GM23248 (cell line): ENCODE measurements around the gene MAPT. TPM values are rescaled to one million over a fixed set of nuclear protein-coding genes. Genes with fewer than 3 reads are reported as not detected.
"Not testable (repeated sequence)": the region's sequence is repeated elsewhere in the genome, so short reads cannot be mapped to it uniquely, and the experiment has no call there.

Source experiments
- DNase-seq: peaks from one replicate; pipeline ENCODE4 v3.0.0-alpha.2; 2015
- H2AFZ ChIP-seq: fragments of 200-600 bp; sonication (generic); 2 replicates; pipeline ENCODE4 v1.6.1; 2016; ENCODE audit warnings: antibody characterized with exemption
- H3F3A ChIP-seq: fragments of 200-600 bp; sonication (generic); 2 replicates; pipeline ENCODE4 v1.6.1; 2016; ENCODE audit warnings: mild to moderate bottlenecking, antibody characterized with exemption, mixed run types; ENCODE audit not compliant: insufficient read depth
- H3K27ac ChIP-seq: fragments of 200-600 bp; sonication (generic); 2 replicates; pipeline ENCODE4 v1.5.1; 2016; ENCODE audit warnings: mild to moderate bottlenecking
- H3K27me3 ChIP-seq: fragments of 200-600 bp; sonication (generic); replicated peaks from 2 replicates; pipeline ENCODE4 v1.6.1; 2016; ENCODE audit warnings: mild to moderate bottlenecking; ENCODE audit not compliant: insufficient read depth
- H3K36me3 ChIP-seq: fragments of 200-600 bp; sonication (generic); 2 replicates; pipeline ENCODE4 v1.6.1; 2016; ENCODE audit warnings: low read depth, mild to moderate bottlenecking
- H3K4me1 ChIP-seq: fragments of 200-600 bp; sonication (generic); 2 replicates; pipeline ENCODE4 v1.6.1; 2016; ENCODE audit warnings: mild to moderate bottlenecking; ENCODE audit not compliant: insufficient read depth
- H3K4me2 ChIP-seq: fragments of 200-600 bp; sonication (generic); one replicate; pipeline ENCODE4 v1.6.1; 2016; ENCODE audit warnings: mild to moderate bottlenecking; ENCODE audit not compliant: unreplicated experiment
- H3K4me3 ChIP-seq: fragments of 200-600 bp; sonication (generic); 2 replicates; pipeline ENCODE4 v1.5.1; 2016; ENCODE audit warnings: mild to moderate bottlenecking
- H3K79me2 ChIP-seq: fragments of 200-600 bp; sonication (generic); 2 replicates; pipeline ENCODE4 v1.6.1; 2016; ENCODE audit warnings: mild to moderate bottlenecking; ENCODE audit not compliant: insufficient read depth
- H3K9ac ChIP-seq: fragments of 200-600 bp; sonication (generic); 2 replicates; pipeline ENCODE4 v1.6.1; 2016; ENCODE audit warnings: mild to moderate bottlenecking
- H3K9me2 ChIP-seq: fragments of 200-600 bp; sonication (generic); 2 replicates; pipeline ENCODE4 v1.6.1; 2016; ENCODE audit warnings: mixed run types, mild to moderate bottlenecking, moderate library complexity; ENCODE audit not compliant: insufficient read depth
- H3K9me3 ChIP-seq: fragments of 200-600 bp; sonication (generic); one replicate; pipeline ENCODE4 v1.6.1; 2017; ENCODE audit warnings: low read depth
- H4K20me1 ChIP-seq: fragments of 200-600 bp; sonication (generic); 2 replicates; pipeline ENCODE4 v1.6.0; 2016; ENCODE audit not compliant: insufficient read depth
- EZH2 ChIP-seq: fragments of 200-600 bp; sonication (generic); IDR thresholded peaks from 2 replicates; pipeline ENCODE4 v1.6.1; 2018; ENCODE audit warnings: antibody characterized with exemption, mild to moderate bottlenecking; ENCODE audit not compliant: insufficient read depth, poor library complexity, severe bottlenecking
- EZH2phosphoT487 ChIP-seq: fragments of 200-600 bp; sonication (generic); IDR thresholded peaks from 2 replicates; pipeline ENCODE4 v1.6.1; 2018; ENCODE audit warnings: antibody characterized with exemption, moderate library complexity, mild to moderate bottlenecking, low read depth; ENCODE audit not compliant: insufficient read depth
- WGBS, 2 experiments: methylation state at CpG; one replicate each; pipeline ENCODE4 v1.1.6; 2015 to 2017; ENCODE audit warnings: low lambda C conversion rate in 2 of 2, low coverage in 1 of 2; ENCODE audit errors: missing lambda C conversion rate in 2 of 2; 5-methylcytosine and 5-hydroxymethylcytosine counted together
- in situ Hi-C: fragments of 300-500 bp; cut with MboI; formaldehyde crosslinking; loops from 2 replicates; pipeline ENCODE4 v1.15.0; 2020
- polyA plus RNA-seq: library from polyadenylated mRNA; unstranded; fragments of >200 nt; fragmentation: Nextera tagmentation; extraction: Ambion mirVana; gene quantifications from 2 replicates; pipeline ENCODE4 v1.2.1, GENCODE V29; 2016
- total RNA-seq: library from RNA; depleted of rRNA; stranded (reverse); fragments of >200 nt; shearing (Covaris generic); gene quantifications from 2 replicates; pipeline ENCODE4 v1.2.3, GENCODE V29; 2014

MAPT gene
- total and polyA plus RNA-seq, 2 experiments from 2014 or later = 0.06 TPM; not detected in 1

DNA sequence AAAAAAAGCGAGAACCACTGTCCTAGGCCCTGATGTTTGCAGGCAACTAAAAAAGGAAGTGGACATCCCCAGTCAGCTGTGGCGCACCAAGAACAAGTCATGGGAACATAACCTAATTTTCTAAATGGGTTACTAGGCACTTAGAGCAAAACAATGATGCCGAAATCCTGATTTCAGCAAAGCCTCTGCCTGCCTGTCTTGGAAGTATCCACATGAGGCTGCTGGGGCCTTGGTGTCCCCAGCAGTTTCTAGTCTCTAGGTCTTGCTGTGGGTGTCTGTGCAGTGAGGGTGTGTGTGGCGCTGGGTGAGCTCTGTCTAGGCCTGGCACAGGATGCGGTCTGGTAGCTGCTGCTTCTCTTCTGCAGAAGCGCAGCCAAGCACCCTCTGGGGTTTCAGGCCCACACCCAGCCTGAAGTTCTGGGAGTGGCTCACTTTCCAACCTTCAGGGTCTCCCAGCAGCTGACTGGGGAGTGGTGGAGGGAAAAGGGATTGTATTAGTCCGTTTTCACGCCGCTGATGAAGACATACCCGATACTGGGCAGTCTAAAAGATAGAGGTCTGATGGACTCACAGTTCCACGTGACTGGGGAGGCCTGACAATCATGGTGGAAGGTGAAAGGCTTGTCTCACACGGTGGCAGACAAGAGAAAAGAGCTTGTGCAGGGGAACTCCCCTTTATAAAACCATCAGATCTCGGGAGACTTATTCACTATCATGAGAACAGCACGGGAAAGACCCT lies 125.8 kb downstream of the MAPT start:
- Histone ChIP-seq H3K4me2 (no peak overlapping the region), H3K27me3 (no peaks in the 10 kb centered on the region), H3F3A (no peaks in the 10 kb centered on the region), H3K79me2 (no peaks in the 10 kb centered on the region), H3K4me1 (no peaks in the 10 kb centered on the region), H3K4me3 (no peak overlapping the region), H3K9ac (no peak overlapping the region), H3K27ac (no peak overlapping the region), H3K9me3 (no peaks in the 10 kb centered on the region), H3K36me3 (no peaks in the 10 kb centered on the region), H2AFZ (no peak overlapping the region), H3K9me2 (no peaks in the 10 kb centered on the region), H4K20me1 (no peaks in the 10 kb centered on the region)
- 77 to 83% methylated on average over 13 to 14 of the region's 14 CpGs for WGBS, 2 experiments
- DNase-seq = no peak
- TF ChIP-seq EZH2phosphoT487 (no peak), EZH2 (no peak)
- in situ Hi-C loops = no loop called here

DNA sequence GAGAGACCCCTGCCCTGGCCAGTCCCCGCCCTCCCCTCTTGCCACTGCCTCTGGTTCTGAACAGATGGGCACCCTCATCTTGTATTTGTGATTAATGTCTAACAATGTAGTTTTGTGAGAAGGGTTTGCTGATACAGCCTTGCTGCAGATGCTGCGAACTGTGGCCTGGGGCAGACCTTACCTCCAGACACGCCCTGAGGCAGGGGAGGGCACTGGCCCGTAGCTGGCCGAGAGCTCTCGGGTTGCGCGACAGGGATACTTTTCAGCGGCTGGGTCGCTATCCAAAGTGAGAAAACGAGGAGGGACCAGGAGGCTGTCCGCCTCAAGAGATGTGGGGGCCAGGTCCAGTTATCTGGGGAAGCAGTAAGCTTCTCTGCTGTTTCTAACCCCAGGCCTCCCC lies 126.6 kb downstream of the MAPT start:
- Histone ChIP-seq H3K4me1 (no peaks in the 10 kb centered on the region), H3F3A (no peaks in the 10 kb centered on the region), H3K27ac (no peak overlapping the region), H3K4me2 (no peak overlapping the region), H3K79me2 (no peaks in the 10 kb centered on the region), H3K27me3 (no peaks in the 10 kb centered on the region), H3K9me2 (no peaks in the 10 kb centered on the region), H3K9me3 (no peaks in the 10 kb centered on the region), H4K20me1 (no peaks in the 10 kb centered on the region), H3K4me3 (no peak overlapping the region), H2AFZ (no peak overlapping the region), H3K36me3 (no peaks in the 10 kb centered on the region), H3K9ac (no peak overlapping the region)
- no peak for DNase-seq
- WGBS, 2 experiments = 92 to 95% methylated on average over 12 of the region's 12 CpGs
- no peak for TF ChIP-seq EZH2
- no peak for TF ChIP-seq EZH2phosphoT487
- in situ Hi-C loops = no loop called here

DNA sequence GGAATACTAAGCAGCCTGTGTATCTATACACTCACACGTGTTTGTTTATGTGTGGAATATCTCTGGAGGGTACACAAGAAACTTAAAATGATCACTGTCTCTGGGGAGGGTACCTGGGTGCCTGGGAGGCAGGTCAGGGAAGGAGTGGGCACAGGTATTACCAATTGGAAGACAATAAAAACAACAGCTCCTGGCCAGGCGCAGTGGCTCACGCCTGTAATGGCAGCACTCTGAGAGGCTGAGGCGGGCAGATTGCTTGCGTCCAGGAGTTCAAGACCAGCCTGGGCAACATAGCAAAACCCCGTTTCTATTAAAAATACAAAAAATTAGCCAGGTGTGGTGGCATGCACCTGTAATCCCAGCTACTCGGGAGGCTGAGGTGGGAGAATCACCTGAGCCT lies 129.0 kb downstream of the MAPT start:
- H2AFZ ChIP-seq, H3F3A ChIP-seq, H3K79me2 ChIP-seq, DNase-seq, H3K9me2 ChIP-seq, H3K36me3 ChIP-seq, in situ Hi-C loops, H3K4me3 ChIP-seq, H3K9ac ChIP-seq, H3K27ac ChIP-seq, H3K4me2 ChIP-seq, H4K20me1 ChIP-seq, H3K4me1 ChIP-seq, H3K9me3 ChIP-seq, H3K27me3 ChIP-seq: not testable (repeated sequence)
- WGBS, 2 experiments = 92 to 93% methylated on average over 7 of the region's 7 CpGs

DNA sequence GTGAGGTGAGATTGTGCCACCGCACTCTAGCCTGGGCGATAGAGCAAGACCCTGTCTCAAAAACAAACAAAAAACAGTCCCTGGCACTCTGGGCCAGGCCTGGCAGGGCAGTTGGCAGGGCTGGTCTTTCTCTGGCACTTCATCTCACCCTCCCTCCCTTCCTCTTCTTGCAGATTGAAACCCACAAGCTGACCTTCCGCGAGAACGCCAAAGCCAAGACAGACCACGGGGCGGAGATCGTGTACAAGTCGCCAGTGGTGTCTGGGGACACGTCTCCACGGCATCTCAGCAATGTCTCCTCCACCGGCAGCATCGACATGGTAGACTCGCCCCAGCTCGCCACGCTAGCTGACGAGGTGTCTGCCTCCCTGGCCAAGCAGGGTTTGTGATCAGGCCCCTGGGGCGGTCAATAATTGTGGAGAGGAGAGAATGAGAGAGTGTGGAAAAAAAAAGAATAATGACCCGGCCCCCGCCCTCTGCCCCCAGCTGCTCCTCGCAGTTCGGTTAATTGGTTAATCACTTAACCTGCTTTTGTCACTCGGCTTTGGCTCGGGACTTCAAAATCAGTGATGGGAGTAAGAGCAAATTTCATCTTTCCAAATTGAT lies 129.5 kb downstream of the MAPT start:
- H2AFZ ChIP-seq = no peak overlapping the region
- H3K4me1 ChIP-seq = no peaks in the 10 kb centered on the region
- H3F3A ChIP-seq = no peaks in the 10 kb centered on the region
- in situ Hi-C loops = no loop called here
- TF ChIP-seq EZH2 = no peak
- no peak for TF ChIP-seq EZH2phosphoT487
- no peak overlapping the region for H3K4me3 ChIP-seq
- H3K79me2 ChIP-seq = no peaks in the 10 kb centered on the region
- DNase-seq = no peak
- no peak overlapping the region for H3K27ac ChIP-seq
- 0 out of 2 replicates have a peak, but pooled peaks cover 4% of the 10 kb centered on the region for H3K36me3 ChIP-seq
- WGBS, 2 experiments = 89 to 93% methylated on average over 23 to 24 of the region's 24 CpGs
- no peaks in the 10 kb centered on the region for H3K9me2 ChIP-seq
- H3K9ac ChIP-seq = no peak overlapping the region
- no peak overlapping the region for H3K4me2 ChIP-seq
- H3K9me3 ChIP-seq = no peaks in the 10 kb centered on the region
- H3K27me3 ChIP-seq = no peaks in the 10 kb centered on the region
- no peaks in the 10 kb centered on the region for H4K20me1 ChIP-seq
